ENCODE data around the gene YEATS2.

DNA sequence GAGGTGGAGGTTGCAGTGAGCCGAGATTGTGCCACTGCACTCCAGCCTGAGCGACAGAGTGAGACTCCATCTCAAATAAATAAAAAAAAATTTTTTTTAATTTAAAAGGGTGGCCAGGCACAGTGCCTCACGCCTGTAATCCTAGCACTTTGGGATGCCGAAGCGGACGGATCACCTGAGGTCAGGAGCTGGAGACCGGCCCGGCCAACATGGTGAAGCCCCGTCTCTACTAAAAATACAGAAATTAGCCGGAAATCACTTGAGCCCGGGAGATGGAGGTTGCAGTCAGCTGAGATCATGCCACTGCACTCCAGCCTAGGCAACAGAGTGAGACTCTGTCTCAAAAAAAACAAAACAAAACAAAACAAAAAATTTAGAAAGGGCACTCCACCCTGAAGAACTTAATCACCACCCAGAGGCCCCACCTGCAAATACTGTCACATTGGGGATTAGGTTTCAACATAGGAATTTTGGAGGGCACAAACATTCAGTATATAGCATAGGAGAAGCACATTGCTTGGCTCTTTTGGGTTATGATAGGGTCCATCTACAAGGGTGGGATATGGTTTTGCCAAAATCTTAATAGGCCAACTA is 7.1 kb upstream of the YEATS2 start:
- TF ChIP-seq, protein P1, sequence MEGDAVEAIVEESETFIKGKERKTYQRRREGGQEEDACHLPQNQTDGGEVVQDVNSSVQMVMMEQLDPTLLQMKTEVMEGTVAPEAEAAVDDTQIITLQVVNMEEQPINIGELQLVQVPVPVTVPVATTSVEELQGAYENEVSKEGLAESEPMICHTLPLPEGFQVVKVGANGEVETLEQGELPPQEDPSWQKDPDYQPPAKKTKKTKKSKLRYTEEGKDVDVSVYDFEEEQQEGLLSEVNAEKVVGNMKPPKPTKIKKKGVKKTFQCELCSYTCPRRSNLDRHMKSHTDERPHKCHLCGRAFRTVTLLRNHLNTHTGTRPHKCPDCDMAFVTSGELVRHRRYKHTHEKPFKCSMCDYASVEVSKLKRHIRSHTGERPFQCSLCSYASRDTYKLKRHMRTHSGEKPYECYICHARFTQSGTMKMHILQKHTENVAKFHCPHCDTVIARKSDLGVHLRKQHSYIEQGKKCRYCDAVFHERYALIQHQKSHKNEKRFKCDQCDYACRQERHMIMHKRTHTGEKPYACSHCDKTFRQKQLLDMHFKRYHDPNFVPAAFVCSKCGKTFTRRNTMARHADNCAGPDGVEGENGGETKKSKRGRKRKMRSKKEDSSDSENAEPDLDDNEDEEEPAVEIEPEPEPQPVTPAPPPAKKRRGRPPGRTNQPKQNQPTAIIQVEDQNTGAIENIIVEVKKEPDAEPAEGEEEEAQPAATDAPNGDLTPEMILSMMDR (IDR thresholded peaks at IDR 0.05; ENCODE audit: insufficient read depth, low read length) = no peak
- TF ChIP-seq POLR2AphosphoS5 (IDR thresholded peaks at IDR 0.05; ENCODE audit: low read depth) (no peak), SPI1 (IDR thresholded peaks at IDR 0.05; ENCODE audit: borderline replicate concordance, low read depth) (no peak)
- TF ChIP-seq, protein P2, sequence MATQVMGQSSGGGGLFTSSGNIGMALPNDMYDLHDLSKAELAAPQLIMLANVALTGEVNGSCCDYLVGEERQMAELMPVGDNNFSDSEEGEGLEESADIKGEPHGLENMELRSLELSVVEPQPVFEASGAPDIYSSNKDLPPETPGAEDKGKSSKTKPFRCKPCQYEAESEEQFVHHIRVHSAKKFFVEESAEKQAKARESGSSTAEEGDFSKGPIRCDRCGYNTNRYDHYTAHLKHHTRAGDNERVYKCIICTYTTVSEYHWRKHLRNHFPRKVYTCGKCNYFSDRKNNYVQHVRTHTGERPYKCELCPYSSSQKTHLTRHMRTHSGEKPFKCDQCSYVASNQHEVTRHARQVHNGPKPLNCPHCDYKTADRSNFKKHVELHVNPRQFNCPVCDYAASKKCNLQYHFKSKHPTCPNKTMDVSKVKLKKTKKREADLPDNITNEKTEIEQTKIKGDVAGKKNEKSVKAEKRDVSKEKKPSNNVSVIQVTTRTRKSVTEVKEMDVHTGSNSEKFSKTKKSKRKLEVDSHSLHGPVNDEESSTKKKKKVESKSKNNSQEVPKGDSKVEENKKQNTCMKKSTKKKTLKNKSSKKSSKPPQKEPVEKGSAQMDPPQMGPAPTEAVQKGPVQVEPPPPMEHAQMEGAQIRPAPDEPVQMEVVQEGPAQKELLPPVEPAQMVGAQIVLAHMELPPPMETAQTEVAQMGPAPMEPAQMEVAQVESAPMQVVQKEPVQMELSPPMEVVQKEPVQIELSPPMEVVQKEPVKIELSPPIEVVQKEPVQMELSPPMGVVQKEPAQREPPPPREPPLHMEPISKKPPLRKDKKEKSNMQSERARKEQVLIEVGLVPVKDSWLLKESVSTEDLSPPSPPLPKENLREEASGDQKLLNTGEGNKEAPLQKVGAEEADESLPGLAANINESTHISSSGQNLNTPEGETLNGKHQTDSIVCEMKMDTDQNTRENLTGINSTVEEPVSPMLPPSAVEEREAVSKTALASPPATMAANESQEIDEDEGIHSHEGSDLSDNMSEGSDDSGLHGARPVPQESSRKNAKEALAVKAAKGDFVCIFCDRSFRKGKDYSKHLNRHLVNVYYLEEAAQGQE (IDR thresholded peaks at IDR 0.05; ENCODE audit: insufficient replicate concordance, low read depth) = no peak
